ENCODE measurements around the gene PTPN23.

The PTPN23 gene

GRCh38 chr3:47421741-47422649 is 41.2 kb downstream of the PTPN23 start:
- no peak for DNase-seq

DNA sequence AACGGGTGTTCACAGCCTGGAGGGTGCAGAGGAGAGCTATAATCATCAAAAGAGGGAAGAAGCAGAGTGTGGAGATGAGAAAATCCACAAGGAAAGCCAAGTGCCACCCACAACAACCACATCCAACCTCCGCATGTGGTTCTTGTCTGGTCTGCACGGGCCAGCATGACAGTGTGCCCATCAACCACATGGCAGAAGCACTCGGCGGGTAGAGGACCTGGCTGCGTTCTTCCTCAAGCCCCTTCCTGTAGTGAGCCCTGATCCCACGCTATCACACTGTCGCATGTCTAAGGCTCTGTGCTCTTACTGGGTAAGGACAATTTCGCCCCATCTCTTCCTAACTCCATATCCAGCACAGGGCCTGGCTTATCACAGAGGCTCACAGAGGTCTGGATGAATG is 41.9 kb downstream of the PTPN23 start:
- DNase-seq = no peak

DNA sequence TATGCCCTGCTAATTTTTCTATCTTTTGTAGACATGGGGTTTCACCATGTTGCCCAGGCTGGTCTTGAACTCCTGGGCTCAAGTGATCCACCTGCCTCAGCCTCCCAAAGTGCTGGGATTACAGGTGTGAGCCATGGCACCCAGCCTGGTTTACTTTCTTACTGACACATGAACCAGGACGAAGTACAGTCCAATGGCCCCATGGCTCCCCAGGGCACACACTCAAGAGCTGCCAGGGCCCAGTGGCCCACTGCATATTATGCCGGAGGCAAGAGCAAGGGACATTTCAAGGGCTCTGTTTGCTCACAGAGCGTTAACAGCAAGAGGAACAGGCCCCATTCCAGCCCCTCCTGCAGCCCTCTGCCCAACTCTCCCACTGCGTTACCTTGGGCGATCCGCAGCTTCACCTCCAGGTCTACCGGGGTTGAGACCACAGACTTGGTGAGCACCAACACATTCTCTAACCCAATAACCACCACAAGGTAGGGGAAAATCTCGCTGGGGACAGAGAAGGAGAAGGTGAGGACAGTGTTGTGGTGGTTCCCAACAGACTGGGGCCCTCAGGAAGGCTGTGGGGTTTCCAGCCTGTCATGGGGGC is 42.8 kb downstream of the PTPN23 start:
- DNase-seq = no peak

GRCh38 chr3:47424434-47425382 is 43.9 kb downstream of the PTPN23 start:
- DNase-seq = no peak

DNA sequence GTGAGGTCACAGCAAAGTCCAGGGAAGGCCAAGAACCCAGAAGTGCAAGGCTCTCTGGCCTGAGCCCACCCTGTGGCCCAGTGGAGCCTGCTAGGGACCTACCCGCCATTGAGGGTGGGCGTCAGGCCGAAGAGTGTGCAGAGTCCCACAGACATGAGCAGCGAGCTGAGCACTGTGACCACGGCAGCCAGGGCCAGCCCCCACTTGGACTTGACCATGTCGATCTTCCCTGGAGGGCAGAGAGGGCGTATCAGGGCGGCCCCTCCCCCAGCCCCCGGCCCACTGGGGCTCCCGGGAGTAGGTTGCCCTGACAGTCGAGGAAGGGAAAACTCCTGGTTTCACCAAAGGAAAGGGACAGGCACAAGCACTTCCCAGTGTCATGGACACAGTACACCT is 44.6 kb downstream of the PTPN23 start:
- DNase-seq = no peak

GRCh38 chr3:47425959-47426358 is 45.1 kb downstream of the PTPN23 start:
- no peak for DNase-seq

DNA sequence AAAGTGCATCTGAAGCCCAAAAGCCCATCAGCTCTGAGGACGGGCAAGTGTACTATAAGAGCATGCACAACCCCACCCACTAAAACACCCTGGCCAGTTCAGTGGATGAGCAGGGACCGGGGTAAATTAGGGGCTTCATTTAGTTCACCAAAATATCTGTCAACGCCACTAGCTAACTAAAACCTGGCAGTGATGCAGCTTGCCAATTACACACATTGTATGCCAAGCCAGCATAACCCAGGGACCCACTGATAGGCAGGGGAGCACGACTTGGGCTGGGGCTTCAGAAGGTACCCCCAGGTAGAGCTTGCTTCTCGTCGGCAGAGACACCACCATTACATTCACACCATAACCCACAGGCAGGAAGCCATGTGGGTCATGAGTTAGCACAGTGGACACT is 47.0 kb downstream of the PTPN23 start:
- no peak for DNase-seq

DNA sequence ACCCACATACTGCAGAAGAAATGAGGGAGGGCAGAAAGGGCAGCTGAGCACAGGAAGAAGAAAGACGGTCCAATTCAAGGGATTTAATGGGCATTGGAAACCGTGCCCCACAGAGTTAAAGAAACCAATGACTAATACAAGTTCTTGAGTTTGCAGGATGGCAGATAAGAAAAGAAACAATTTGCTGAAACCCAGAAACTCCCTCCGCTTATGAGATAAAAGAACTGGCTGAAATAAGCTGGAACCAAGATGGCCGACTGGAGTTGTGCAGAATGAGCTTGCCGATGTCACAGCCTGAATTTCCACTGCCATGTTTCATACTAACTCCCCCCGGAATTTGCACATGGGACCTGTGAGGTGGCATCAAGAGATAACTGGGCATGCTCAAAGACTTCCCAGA is 47.8 kb downstream of the PTPN23 start:
- DNase-seq = no peak

DNA sequence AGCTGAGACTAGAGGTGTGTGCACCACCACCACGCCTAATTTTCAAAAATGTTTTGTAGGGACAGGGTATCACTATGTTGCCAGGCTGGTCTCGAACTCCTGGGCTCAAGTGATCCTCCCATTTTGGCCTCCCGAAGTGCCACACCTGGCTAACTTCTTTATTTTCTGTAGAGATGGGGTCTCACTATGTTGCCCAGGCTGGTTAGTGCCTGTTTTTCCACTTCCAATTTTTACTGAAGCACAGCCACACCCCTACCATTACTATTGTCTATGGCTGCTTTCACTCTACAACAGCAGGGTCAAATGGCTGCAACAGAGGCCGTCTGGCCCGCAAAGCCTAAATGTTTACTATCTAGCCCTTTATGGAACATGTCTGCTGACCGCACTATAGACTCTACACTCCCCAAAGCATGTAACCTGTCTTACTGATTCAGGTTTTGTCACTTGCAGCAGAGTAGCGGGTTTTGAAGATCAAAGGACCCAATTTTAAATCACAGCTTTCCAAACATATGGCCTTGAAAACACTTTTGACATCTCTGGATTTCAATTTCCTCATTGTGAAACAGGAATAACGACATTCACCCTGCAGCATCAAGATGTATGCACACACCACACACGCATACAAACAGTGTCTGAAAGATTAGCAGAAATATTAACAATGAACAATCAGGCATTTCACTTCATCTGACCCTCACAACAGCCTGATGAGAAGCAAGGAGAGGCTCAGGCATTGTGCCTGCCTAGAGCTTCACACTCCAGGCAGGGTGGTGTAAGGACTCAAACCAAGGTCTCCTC is 48.9 kb downstream of the PTPN23 start:
- DNase-seq = no peak

- DNase-seq = no peak
Observed at GRCh38 chr3:47430606-47431005, 49.8 kb downstream of the PTPN23 start.

- DNase-seq = no peak
Observed at GRCh38 chr3:47431225-47431624, 50.4 kb downstream of the PTPN23 start.

- no peak for DNase-seq
Observed at GRCh38 chr3:47432673-47433072, 51.9 kb downstream of the PTPN23 start.

GRCh38 chr3:47433796-47434195 is 53.0 kb downstream of the PTPN23 start:
- no peak for DNase-seq

- DNase-seq = no peak
Observed at GRCh38 chr3:47434849-47435248, 54.0 kb downstream of the PTPN23 start.

DNA sequence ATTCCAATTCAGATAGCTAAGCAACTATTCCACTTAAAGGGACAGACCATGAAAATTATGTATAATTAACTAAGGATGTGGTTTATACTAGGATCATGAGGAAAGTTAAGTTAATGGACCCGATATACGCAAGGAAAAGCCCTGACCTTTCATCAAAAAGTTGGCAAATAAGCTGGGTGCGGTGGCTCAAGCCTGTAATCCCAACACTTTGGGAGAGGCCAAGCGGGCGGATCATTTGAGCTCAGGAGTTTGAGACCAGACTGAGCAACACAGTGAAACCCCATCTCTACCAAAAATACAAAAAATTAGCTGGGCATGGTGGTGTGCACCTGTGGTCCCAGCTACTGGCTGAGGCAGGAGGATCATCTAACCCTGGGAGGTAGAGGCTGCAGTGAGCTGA is 55.4 kb downstream of the PTPN23 start:
- no peak for DNase-seq

DNA sequence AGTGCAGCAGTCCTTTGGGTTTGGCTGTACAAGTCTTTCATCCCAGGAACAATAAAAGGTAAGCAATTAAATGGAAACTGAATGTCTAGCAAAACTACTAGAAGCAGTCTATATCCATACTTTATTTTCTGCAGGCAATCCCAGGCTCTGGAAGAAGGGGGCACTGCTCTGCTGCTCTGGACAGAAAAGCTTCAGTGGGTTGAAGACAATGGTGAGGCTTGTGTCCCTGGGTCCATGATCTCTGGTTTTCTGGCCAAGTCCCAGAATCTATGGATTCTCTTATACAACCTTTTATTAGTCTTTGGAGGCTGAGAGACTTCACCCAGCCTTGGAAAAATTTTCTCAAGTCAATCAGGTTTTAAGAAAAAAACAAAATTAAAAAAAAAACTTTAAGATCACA is 59.3 kb downstream of the PTPN23 start:
- no peak for DNase-seq

- DNase-seq = no peak
Observed at GRCh38 chr3:47441796-47442551, 61.2 kb downstream of the PTPN23 start.

DNA sequence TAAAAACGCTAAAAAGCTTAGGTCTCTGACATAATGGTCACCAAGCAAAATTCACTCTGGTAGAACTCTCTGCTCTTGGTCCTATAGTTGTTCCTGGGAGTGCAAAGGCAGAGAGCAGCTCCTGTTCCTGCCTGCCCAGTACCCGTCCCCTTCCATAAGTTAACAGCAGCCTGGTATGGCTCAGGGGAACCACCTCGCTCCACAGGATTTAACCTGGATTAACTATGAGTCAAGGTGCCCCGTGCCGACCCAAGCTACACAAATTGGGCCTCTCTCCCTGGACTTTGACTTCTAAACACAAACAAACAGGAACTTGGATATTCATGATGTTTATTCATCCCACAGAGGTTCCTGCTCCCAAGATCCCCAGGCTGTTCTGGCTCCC is 62.8 kb downstream of the PTPN23 start:
- no peak for DNase-seq

DNA sequence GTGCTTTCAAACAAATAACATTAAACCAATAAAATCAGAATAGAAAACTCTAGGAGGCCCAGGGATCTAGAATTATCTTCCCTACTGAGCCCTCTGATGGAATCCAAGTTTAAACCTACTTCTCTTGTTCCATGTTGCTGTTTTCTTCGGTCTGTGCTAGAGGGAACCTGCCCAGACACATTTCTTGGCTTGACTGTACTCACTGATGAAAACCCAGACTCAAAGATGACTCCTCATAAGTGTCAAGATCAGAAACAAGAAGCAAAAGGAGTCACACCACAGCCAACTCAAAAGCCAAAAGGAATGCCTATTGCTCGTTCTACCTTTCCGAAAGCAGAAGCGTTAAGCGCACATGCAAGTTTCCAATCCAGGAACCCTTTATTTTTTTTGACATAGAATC is 63.3 kb downstream of the PTPN23 start:
- no peak for DNase-seq

- no peak for DNase-seq
Observed at GRCh38 chr3:47452453-47453215, 71.8 kb downstream of the PTPN23 start.

All from NK-92 treated with Interleukin-12 subunit alpha and Interleukin-12 subunit beta, amount 100 ng/mL, for 24 hours (cell line).